Choroid plexus epithelial cell (primary cell): ENCODE results near the gene RET.

Experiments used
- DNase-seq: peaks from one replicate; pipeline ENCODE4 v3.0.0-alpha.2; 2010; ENCODE audit warnings: low read depth
- H3K4me3 ChIP-seq: 2 replicates; pipeline ENCODE4 v1.5.1; 2011; ENCODE audit warnings: low read depth, mild to moderate bottlenecking, control low read depth, low read length, moderate library complexity
- TF ChIP-seq, protein P1 (sequence below): conservative IDR thresholded peaks from 2 replicates; pipeline ENCODE4 v1.5.1; 2011; ENCODE audit warnings: low read depth, mild to moderate bottlenecking, control low read depth, inconsistent platforms, low read length, moderate library complexity

Gene RET

DNA sequence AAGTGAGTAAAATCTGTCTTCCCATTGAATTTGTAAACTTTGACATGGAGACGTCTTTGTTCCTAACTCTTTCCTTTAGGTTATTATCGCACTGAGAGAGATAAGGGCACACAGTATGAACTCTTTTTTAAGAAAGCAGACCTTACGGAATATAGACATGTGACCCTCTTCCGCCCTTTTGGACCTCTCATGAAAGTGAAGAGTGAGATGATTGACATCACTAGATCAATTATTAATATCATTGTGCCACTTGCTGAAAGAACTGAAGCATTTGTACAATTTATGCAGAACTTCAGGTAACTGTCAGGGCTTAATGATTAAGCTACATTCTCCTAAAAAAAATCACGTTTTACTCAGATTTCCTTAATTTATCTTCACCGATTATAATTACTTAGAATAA, 81.8 kb downstream of the RET start:
- H3K4me3 ChIP-seq = no peak overlapping the region
- TF ChIP-seq, protein P1, sequence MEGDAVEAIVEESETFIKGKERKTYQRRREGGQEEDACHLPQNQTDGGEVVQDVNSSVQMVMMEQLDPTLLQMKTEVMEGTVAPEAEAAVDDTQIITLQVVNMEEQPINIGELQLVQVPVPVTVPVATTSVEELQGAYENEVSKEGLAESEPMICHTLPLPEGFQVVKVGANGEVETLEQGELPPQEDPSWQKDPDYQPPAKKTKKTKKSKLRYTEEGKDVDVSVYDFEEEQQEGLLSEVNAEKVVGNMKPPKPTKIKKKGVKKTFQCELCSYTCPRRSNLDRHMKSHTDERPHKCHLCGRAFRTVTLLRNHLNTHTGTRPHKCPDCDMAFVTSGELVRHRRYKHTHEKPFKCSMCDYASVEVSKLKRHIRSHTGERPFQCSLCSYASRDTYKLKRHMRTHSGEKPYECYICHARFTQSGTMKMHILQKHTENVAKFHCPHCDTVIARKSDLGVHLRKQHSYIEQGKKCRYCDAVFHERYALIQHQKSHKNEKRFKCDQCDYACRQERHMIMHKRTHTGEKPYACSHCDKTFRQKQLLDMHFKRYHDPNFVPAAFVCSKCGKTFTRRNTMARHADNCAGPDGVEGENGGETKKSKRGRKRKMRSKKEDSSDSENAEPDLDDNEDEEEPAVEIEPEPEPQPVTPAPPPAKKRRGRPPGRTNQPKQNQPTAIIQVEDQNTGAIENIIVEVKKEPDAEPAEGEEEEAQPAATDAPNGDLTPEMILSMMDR = no peak
- DNase-seq = no peak

DNA sequence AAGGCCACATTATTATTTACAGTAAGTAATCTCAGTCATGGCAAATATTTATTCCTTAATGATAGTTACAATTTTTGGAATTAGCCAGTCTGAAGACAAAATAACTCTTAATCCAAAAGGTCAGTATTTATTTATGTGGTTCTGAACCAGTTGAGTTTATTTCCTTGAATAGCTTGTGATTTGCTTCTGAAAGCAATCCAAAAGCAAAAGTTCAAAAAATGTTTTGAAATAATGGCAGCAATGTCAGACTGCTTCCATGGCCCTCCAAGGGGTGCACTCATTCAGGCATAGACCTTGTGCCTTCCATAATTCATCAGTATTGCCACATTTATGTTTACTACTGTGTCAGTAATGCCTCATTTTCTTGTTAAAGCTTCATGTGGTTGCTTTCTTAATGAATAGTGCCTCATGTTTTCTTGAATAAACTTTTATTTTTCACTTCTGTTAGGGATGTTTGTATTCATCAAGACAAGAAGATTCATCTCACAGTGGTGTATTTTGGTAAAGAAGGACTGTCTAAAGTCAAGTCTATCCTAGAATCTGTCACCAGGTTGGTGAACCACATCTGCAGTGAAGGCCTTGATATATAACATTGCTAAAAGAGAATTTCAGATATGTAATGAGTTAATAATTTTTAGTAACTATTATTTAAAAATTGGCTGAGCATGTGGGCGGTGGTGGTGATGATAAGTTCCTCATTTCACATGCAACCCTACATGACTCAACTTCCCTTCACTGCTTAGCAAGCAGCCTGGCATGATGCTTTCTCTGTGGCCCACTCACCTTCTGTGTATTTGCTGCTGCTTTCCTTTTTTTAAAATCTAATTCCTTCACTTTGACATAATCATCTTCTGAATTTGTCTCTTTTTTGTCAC, 83.4 kb downstream of the RET start:
- TF ChIP-seq, protein P1 = no peak
- DNase-seq = peak; percentile 71
- no peak overlapping the region for H3K4me3 ChIP-seq

DNA sequence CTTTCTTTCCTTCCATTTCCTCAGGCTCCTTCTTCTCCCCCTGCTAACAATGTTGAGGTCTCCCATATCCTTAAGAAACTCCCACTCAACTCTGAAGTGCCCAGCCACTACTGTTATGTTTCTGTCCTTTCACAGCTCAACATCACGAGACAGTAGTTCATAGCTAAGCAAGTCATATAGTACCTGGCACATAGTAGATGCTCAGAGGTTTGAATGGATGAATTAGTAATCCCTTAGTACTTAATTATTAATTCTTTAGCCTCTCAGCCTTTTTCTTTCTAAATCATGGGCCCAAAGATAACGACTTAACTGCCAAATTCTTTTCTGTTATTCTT, 84.0 kb downstream of the RET start:
- TF ChIP-seq, protein P1 = no peak
- DNase-seq = no peak
- H3K4me3 ChIP-seq = no peak overlapping the region

DNA sequence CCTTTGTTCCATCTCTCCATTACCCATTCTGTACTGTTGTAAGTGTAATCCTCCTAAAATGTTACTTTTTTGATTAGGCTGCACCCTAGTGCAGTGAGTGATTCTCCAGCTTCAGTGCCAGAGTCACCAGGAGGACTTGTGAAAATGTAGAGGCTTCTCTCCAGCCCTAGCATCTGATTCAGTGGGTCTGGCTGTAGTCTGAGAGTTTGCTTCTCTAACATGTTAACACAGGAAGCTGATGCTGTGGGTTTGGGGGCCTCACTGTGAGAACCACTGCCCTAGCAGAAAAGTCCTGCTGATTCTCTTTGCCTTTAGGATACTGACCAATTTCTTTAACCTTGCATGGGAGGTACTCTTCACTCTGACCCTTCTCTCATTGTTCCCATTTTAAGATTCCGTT, 85.7 kb downstream of the RET start:
- DNase-seq = no peak
- H3K4me3 ChIP-seq = no peak overlapping the region
- TF ChIP-seq, protein P1 = no peak

DNA sequence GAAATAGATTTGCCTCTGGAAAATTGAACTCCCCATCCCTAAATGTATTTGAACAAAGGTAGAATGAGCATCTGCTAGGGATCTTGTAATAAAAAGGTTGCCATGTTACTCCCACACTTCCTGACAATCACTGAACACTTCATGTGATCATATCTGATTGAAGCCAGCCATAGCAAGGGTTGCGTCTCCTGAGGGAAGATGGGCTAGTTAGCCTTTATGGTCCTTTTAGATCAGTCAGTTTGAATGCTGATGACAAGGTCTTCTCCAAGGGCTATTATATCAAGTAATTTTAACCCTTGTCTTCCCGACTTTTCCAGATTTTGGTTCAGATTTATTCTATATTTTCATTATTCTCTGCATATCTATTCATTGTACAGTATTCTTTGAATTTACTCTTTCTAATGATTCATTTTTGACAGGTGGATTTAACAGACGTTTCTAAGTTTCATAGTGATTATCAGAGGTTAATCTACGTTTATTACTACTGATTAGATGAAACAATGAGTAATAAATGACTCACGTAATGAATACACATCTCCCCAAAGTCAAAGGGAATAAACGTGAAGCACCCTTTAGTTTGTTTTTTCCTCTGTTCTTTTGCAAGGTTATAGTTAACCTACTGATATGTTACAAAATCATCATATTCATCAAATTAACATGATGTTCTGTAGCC, 89.5 kb downstream of the RET start:
- no peak for DNase-seq
- TF ChIP-seq, protein P1 = no peak

DNA sequence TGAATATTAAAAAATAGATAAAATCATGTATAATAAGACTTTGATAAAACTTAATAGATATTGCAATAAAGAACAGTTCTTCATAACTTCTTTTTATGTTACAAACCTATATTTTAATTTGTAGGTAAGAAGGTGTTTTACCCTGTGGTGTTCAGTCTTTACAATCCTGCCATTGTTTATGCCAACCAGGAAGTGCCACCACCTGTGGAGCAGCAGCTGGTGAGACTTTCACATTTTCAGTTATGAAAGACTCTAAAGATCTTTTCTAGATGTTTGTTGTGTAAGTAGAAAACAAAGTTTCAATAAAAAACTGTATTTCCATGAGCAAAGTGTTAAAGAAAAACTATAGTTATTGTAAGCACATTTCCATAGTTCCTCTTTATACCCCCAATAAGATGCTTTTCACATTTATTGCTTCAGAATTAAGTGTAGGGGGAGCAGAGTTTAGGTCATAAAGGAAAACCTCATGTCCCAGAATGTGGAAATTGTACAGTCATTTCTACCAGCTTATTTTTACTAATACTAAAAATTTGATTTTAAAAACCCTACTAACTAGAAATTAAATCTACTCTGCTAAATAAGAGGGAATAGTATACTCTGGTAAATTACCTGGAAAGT, 90.1 kb downstream of the RET start:
- TF ChIP-seq, protein P1 = no peak
- H3K4me3 ChIP-seq = no peak overlapping the region
- DNase-seq = no peak

More for the DNA sequence above, 89.5 kb downstream of the RET start:
- no peak overlapping the region for H3K4me3 ChIP-seq
